Progenitor cell of endocrine pancreas (in vitro differentiated cells): ENCODE results near the gene FREM3. TPM values are rescaled to one million over a fixed set of nuclear protein-coding genes. Genes with fewer than 3 reads are reported as not detected.

Experiments used
- DNase-seq: peaks from one replicate; pipeline ENCODE4 v3.0.0; 2021; ENCODE audit warnings: low spot score; ENCODE audit not compliant: unreplicated experiment
- H3K27ac Mint-ChIP-seq: 2 replicates; pipeline ENCODE4 v1.8.0; 2021; ENCODE audit warnings: mild to moderate bottlenecking, moderate library complexity, mixed read lengths
- H3K27me3 Mint-ChIP-seq: 2 replicates; pipeline ENCODE4 v1.8.0; 2021; ENCODE audit warnings: mixed read lengths
- H3K36me3 Mint-ChIP-seq: 2 replicates; pipeline ENCODE4 v1.8.0; 2022; ENCODE audit warnings: mixed read lengths; ENCODE audit not compliant: insufficient read depth
- H3K4me1 Mint-ChIP-seq: 2 replicates; pipeline ENCODE4 v1.8.0; 2021; ENCODE audit warnings: low read depth, mixed read lengths
- H3K4me3 Mint-ChIP-seq: 2 replicates; pipeline ENCODE4 v1.8.0; 2021; ENCODE audit warnings: low read depth, mild to moderate bottlenecking, moderate library complexity, mixed read lengths
- H3K9me3 Mint-ChIP-seq: 2 replicates; pipeline ENCODE4 v1.8.0; 2021; ENCODE audit warnings: low read depth, mixed read lengths
- total RNA-seq: library from RNA; stranded (reverse); gene quantifications from 2 replicates; pipeline ENCODE4 v1.2.1, GENCODE V29; 2021
- TF ChIP-seq, protein P1 (sequence below): fragments of 200-600 bp; sonication (generic); IDR thresholded peaks from one replicate; pipeline ENCODE4 v1.5.0; 2021; ENCODE audit warnings: antibody characterized with exemption, mild to moderate bottlenecking; ENCODE audit not compliant: unreplicated experiment

FREM3 gene
- total RNA-seq, 1 donor from 2014 or later: not detected

DNA sequence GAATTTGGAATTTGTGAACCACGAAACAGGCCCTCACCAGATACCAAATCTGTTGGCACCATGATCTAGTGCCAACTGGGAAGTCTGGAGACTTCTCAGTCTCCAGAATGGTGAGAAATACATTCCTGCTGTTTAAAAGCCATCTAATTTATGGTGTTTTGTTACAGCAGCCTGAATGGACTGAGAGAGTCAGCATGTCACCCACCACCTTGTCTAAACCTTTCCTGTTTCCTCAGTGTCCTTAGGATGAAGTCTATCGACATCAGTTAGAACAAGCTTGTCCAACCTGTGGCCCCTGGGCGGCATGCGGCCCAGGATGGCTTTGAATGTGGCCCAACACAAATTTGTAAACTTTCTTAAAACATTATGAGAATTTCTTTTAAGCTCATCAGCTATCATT lies 42.1 kb downstream of the FREM3 start:
- peaks cover 9% of the 10 kb centered on the region for H3K9me3 Mint-ChIP-seq
- TF ChIP-seq, protein P1, sequence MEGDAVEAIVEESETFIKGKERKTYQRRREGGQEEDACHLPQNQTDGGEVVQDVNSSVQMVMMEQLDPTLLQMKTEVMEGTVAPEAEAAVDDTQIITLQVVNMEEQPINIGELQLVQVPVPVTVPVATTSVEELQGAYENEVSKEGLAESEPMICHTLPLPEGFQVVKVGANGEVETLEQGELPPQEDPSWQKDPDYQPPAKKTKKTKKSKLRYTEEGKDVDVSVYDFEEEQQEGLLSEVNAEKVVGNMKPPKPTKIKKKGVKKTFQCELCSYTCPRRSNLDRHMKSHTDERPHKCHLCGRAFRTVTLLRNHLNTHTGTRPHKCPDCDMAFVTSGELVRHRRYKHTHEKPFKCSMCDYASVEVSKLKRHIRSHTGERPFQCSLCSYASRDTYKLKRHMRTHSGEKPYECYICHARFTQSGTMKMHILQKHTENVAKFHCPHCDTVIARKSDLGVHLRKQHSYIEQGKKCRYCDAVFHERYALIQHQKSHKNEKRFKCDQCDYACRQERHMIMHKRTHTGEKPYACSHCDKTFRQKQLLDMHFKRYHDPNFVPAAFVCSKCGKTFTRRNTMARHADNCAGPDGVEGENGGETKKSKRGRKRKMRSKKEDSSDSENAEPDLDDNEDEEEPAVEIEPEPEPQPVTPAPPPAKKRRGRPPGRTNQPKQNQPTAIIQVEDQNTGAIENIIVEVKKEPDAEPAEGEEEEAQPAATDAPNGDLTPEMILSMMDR: no peak
- DNase-seq: no peak

DNA sequence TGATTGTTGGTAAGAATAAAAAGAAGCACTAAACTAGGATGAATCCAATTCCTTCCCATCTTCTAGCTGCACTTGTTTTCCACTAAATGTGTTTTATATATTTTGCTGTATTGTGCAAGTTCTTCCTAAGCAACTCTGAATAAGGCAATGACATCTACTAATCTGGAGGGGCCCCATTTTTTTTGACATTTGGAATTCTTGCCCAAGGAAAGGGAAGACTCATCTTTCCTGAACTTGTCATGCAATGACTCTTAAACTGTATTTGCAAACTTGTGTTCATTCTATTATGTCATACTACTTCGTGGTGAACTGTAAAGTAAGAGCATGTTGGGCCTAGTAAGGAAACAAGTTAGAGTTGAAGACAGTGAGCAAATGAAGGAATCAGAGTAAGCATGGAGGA lies 45.9 kb downstream of the FREM3 start:
- Mint-ChIP-seq H3K4me1 (no peaks in the 10 kb centered on the region), H3K27ac (no peak overlapping the region), H3K27me3 (no peaks in the 10 kb centered on the region), H3K9me3 (peaks cover 5% of the 10 kb centered on the region), H3K4me3 (no peak overlapping the region), H3K36me3 (no peaks in the 10 kb centered on the region)
- TF ChIP-seq, protein P1: no peak
- no peak for DNase-seq

More for the DNA sequence above, 42.1 kb downstream of the FREM3 start:
- H3K27me3 Mint-ChIP-seq: no peaks in the 10 kb centered on the region
- no peaks in the 10 kb centered on the region for H3K36me3 Mint-ChIP-seq
- H3K27ac Mint-ChIP-seq: no peak overlapping the region
- no peaks in the 10 kb centered on the region for H3K4me1 Mint-ChIP-seq
- no peak overlapping the region for H3K4me3 Mint-ChIP-seq

DNA sequence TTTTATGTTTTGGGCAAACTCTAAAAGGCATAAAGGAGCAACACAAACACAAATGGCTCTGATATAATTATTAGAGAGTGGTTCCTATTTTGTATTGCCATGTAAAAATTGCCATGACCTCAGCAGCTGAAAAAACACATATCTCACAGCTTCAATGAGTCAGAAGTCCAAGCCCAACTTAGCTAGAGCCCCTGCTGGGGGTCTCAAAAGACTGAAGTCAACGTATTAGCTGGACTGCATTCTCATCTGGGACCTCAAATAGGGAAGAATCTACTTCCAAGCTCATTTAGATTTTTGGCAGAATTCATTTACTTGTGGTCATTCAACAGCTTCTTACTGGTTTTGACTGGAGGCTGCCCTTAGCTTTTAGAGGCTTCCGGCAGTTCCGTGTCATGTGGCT lies 47.4 kb downstream of the FREM3 start:
- no peaks in the 10 kb centered on the region for H3K4me1 Mint-ChIP-seq

DNA sequence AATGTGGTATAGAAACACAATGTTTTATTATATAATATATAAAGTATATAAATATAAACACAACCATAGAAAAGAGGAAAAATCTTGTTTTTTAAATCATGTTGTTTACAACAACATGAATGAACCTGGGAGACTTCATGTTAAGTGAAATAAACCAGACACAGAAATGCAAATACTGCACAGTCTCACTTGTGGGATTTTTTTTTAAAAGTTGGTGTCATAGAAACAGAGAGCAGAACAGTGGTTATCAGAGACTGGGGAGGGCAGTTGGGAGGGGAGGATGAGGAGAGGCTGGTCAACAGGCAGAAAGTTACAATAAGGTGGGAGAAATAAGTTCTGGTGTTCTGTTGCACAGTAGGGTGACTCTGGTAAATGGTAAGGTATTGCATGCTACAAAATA lies 57.1 kb downstream of the FREM3 start:
- TF ChIP-seq, protein P1: no peak
- peaks cover 17% of the 10 kb centered on the region for H3K9me3 Mint-ChIP-seq
- no peaks in the 10 kb centered on the region for H3K27me3 Mint-ChIP-seq
- no peak for DNase-seq
- H3K36me3 Mint-ChIP-seq: peaks cover 3% of the 10 kb centered on the region
- no peak overlapping the region for H3K27ac Mint-ChIP-seq
- H3K4me3 Mint-ChIP-seq: no peak overlapping the region
- H3K4me1 Mint-ChIP-seq: peaks cover 6% of the 10 kb centered on the region

More for the DNA sequence above, 47.4 kb downstream of the FREM3 start:
- Mint-ChIP-seq H3K27ac (no peak overlapping the region), H3K36me3 (no peaks in the 10 kb centered on the region), H3K27me3 (no peaks in the 10 kb centered on the region), H3K4me3 (no peak overlapping the region), H3K9me3 (peaks cover 6% of the 10 kb centered on the region)
- TF ChIP-seq, protein P1: no peak
- DNase-seq: no peak

DNA sequence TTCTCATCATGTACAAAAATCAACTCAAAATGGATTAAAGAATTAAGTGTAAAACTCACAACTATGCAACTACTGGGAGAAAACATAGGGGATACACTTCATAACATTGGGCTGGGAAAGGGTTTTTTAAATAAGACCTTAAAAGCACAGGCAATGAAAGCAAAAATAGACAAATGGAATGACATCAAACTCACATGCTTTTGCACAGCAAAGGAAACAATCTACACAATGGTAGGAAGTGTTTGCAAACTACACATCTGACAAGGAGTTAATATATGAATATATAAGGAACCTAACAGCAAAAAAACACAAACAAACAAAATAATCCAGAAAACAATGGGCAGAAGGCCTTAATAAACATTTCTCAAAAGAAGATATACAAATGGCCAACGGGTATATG lies 57.9 kb downstream of the FREM3 start:
- peaks cover 10% of the 10 kb centered on the region for H3K9me3 Mint-ChIP-seq
- no peak for DNase-seq
- peaks cover 3% of the 10 kb centered on the region for H3K36me3 Mint-ChIP-seq
- H3K4me3 Mint-ChIP-seq: no peak overlapping the region
- TF ChIP-seq, protein P1: no peak
- peaks cover 6% of the 10 kb centered on the region for H3K4me1 Mint-ChIP-seq
- H3K27ac Mint-ChIP-seq: no peak overlapping the region
- H3K27me3 Mint-ChIP-seq: no peaks in the 10 kb centered on the region
